Hematopoietic multipotent progenitor cell treated with erythropoietin and hydrocortisone succinate and interleukin-3 and kit ligand, for 17 days (in vitro differentiated cells): ENCODE data around the gene PLXNA2.

Source experiments
- DNase-seq: peaks from one replicate; pipeline ENCODE4 v3.0.0-alpha.2; 2015; ENCODE audit warnings: low spot score

The PLXNA2 gene

GRCh38 chr1:208115924-208116640 is 128.1 kb downstream of the PLXNA2 start:
- no peak for DNase-seq

- DNase-seq = no peak
These were observed 131.2 kb downstream of the PLXNA2 start for GRCh38 chr1:208113011-208113410.

GRCh38 chr1:208112401-208112800 is 131.8 kb downstream of the PLXNA2 start:
- no peak for DNase-seq

DNA sequence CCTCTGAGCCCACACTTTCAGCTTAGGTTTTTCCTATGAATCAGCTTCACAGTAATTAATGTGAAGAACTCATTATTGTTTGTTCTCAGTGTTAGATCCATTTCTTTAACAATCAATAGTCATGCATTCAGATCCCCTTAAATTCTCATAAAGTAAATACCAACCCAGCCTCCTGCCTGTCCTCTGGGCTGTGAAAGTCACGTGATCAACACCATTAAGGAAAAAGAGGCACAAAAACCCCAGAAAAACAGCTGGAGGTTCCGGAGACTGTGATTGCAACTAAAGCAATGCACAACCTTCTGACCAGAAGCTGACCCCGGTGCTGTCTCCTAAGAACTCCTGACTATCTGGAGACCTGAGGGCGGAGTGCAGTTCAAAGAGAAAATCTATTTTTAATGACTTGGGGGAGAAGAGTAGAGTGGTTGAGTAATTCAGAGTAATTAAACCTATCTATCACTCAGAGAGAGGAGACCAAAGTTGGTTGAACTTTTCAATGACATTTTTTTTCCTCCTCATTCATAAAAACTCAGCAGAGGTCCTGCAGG is 132.5 kb downstream of the PLXNA2 start:
- DNase-seq = no peak

GRCh38 chr1:208110296-208110695 is 133.9 kb downstream of the PLXNA2 start:
- DNase-seq = no peak

- DNase-seq = no peak
These were observed 135.4 kb downstream of the PLXNA2 start for GRCh38 chr1:208108646-208109330.

- DNase-seq = no peak
These were observed 136.0 kb downstream of the PLXNA2 start for GRCh38 chr1:208108213-208108608.

DNA sequence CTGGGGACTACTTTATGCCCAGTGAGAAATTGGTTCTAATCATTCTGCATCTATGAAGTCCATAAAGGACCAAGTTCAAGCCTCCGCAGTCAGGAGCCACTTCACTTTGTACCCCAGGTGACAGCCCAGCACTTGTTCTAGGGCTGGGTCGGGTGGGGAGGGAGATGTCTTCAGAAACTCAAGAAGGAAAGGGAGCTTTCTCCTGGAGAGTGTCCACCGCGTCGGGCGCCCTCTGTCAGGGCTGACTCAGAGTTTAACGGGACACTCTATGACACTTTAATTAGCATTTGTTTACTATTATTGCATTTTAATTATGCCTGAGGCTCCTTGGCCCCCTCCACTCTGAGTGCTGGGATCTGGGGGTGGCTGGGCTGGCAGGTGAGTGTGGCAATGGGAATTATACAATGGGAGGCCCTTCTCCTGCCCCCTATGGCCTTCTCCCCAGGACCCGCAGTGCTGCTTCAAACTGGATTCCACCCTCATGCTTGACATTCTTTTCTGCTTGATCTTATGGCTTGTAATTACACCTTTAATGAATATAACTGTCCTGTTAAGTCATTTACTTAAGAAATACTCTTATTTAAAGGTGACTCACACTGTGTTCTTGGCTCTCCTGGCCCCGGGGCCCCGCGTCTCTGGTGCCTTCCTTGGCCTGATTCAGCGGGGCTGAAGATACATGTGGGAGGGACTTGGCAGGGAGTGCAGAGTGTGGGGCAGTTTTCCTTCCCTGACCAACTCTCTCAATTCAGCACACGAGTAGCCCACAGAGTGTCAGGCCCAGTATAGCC is 136.6 kb downstream of the PLXNA2 start:
- no peak for DNase-seq

DNA sequence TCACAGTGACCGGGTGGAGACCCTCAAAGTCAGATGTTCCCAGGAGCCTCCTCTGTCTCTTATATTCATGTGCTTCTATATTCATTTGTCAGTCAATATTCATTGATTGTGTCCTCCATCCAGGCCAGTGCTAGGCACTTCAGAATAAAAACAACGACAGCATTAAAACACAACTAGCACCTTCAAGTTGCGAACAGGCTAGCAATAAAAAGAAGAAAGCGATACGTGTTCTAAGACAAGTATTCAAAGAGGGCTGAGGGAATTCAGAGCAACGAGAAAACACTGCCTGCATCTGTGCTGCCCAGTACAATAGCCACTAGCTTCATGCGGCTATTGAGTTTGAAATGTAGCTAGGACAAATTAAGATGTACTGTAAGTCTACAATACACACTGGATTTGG is 138.0 kb downstream of the PLXNA2 start:
- no peak for DNase-seq

DNA sequence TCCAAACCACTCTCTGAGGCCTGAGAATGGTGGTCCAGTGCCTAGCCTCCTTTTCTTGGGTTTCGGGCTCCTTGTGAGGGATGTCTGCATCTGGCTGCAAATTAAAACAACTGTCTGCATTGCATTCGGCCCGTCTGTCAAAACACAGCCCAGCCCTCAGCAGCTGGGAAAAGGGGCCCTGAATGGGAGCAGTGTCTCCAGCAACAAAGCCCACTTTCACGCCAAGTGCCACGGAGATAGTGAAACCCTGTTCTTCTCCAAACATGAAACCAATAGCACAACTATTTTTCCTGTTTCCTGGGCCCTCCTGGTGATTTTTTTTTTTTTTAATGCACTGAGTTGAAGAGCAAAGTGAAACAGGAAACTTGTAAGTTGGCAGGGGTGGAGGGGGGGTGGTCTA is 138.4 kb downstream of the PLXNA2 start:
- no peak for DNase-seq

DNA sequence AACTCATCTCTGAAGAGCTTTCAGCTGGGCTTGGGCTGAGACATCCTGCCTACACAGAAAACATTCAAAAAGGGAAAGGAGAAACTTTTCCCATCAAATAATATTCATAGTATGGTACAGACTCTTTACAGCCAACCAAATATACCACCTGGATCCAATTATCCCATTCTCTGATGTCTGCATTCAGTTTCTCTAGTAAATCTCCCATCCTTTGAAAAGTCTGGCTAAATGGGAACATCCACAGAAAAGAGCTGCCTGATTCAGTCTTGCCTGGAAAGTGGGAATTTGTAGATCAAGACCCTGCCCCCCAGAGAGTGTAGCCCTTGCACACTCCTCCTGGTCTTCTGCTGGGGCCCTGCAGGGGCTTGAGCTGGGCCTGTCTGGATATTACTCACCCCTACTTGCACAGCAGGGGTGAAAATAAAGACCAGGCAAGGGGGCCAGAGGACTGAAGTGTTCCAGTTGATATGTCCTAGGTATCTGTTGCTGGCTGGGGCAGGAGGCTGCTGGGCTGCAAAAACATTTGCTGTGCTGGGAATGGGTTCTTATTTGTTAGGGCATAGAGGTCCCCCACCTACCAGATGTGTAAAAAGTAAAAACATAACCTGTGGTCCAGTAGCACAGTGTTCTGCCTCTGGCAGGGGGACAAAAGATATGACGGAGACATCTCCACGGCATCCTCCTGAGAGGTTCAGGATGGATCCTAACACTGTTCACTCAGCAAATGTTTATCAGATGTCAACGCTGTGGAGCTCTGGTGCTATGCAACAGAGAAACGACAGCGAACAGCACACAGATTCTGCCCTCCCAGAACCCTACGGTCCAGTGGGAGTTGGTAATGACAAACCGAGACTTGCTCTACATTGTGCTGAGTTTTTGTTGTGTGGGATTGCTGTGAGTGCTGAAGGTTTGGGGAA is 140.3 kb downstream of the PLXNA2 start:
- no peak for DNase-seq

DNA sequence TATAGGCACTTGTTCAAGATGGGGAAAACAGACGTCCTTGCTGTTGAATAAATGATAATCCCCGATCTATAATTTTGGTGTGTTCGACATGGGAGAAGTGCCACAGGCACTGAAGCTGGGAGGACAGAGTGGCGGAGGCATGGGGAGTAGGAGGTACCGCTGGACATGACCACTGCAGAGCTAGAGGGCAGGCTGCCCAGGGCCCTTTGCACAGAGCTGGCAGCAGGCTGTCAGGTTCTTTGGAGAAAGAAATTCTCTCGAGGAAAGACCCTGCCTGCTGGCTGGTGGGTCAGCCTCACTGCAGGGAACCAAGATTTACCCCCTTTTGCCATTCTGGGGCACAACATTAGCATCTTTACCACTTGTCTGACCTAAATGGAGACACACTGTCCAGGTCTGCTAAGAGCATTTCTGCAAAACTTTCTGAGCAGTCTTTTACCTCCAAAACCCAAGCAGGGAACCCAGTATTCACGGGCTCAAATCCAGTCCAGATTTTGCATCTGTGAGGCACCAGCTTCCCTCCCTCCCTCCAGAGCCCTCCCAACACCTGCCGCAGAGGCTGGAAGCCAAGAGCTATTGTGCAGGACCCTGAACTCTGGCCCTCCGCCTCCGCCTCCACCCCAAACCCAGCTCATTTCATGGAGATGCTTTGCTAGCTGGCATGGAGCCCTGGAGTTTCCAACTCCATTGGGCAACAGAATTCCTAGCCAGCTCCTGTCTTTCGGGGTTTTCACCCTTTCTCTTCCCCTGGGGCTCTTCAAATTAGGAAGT is 142.3 kb downstream of the PLXNA2 start:
- no peak for DNase-seq

DNA sequence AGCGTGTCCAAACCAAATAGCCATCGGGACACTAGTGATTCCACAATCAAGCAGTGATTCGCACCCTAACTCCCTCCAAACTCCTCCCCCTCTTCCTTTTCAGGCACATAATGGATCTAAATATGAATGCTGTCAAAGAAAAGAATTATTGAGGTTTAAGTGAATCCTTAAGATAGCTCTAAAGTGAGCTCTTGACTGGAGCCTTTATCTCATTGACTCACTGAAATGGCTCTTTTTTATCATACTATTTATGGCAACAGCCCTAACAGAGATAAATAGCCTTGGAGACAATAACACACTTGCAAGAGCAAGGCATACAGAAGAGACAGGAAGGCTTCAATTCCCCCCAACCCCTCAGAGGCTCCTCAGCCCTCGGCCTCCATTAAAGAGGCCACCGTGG is 143.3 kb downstream of the PLXNA2 start:
- no peak for DNase-seq

DNA sequence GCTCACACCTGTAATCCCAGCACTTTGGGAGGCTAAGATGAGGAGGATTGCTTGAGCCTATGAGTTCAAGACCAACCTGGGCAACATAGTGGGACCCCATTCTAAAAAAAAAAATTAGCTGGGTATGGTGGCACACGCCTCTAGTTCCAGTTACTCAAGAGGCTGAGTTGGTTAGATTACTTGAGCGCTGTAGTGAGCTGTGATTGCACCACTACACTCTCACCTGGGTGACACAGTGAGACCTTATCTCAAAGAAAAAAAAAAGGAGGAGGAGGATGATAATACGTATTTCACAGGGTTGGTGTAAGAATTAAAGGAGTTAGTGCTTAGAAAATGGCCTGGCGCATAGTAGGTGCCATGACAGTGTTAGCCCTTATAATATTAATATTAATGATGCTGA is 144.1 kb downstream of the PLXNA2 start:
- DNase-seq = no peak

- DNase-seq = no peak
These were observed 145.4 kb downstream of the PLXNA2 start for GRCh38 chr1:208098773-208099172.

DNA sequence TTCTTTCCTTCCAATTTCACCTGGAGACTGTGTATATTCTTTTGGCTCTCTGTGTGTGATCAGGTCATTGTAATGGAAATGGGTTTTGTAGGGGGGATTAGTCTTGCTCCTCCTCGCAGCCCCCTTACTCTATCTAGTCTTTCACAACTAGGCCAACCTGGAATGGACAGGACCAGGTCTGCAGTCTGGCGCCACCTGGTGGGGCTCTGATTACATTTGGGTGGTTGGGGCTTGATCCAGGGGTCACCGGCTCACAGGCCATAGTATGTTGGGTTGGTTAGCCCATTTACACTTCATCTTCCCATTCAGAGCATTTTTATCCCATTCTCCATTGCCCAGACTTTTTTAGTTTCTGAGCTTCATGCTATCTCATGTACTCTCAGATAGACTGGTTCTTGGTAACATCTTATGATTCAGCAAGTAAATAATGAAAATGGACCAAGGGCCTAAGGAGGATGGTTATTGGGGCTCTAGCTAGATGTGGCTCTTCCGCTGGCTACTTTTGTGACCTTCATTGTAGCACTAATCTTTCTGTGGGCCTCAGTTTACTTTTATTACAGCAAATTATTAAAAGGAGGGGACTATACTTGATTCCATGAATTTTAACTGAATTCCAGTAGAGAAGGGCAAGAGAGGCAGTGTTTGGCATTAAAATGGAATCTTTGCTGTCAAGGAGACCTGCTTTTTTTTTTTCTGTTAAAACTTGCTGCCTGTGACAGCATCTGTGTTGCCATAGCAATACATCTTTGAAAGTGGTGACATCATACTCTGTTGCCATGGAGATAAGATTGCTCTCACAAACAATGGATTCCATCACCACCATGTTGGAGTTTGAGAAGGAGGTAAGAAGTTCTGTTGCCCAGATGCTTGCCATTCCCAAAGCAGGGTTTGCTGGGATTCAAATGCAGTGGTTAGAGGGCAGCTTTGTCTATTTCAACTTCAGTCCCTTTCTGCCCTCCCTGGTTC is 150.1 kb downstream of the PLXNA2 start:
- DNase-seq = peak; percentile 52

DNA sequence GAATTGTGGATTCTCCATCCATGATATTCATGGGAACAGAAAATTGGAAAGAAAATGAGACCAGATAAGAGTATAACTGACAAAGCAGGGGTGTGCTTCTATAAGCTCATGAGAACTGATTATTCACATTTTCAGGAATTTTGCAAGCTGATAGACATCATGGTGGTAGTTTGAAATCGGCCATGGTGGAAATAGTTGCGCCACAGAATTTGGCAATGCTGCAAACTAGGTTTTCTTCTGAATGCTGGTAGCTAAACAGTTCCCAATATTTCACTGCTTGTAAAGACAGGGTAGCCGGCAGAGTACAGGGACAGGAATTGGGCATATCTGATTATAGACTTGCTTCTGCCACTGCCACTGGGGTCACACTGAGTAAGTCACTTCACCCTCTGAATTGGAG is 151.1 kb downstream of the PLXNA2 start:
- no peak for DNase-seq

DNA sequence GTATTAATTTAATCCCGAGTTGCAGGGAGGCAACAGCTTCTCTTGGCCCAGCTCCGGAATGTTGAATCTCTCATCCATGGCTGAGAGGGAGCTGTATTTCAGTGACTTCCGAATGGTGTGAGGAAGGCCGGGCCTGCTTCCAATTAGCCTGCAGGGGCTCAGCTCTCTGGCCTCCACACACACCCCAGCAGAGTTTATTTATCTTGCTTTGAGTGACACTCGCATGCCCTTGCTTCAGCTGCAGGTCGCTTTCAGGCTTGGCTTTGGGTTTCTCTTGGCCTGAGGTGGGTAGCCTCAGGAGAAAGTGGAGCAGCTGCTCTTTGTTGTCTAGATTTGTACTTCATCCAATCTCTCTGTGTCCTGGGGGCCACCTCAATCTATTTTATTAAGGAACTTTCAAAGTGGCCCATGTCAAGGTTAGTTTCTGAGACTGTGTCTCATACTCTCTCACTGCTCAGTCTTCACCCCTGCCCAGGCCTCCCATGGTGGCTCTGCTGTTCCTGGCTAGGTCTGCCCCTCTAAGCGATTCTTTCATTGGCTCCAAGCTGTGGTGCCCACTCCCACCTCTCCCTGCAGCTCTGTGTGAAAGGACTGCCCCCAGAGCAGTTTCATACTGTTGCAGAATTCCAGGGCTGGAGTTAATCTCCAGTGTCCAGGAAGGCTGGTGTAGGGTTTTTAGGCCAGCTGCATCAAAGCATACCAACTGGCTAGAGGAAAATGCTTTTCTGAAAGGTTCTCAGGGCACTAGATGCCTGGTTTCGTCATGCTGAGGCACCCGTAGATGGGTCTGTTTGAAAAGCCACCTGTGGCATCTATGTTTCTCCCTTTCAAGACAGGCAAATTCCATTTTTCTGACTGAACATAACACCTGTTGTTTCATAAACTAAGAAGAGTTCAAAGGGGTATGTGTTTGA is 153.5 kb downstream of the PLXNA2 start:
- DNase-seq = no peak
